Upper lobe of left lung (tissue), 4 donors: ENCODE measurements around the gene SNCB.

Source experiments
- CTCF ChIP-seq, 6 experiments: fragments of 450-650 bp in 4 of 6; fragments of 200-600 bp in 2 of 6; sonication (generic) in 2 of 6; IDR thresholded peaks; one replicate each; pipeline ENCODE4 v1.5.1; 2016 to 2019; ENCODE audit warnings: antibody characterized with exemption in 6 of 6
- POLR2A ChIP-seq, 4 donors: fragments of 450-650 bp; IDR thresholded peaks; one replicate each; pipeline ENCODE4 v1.5.1; 2016 to 2017; ENCODE audit warnings: antibody characterized with exemption in 4 of 4, mild to moderate bottlenecking in 2 of 4

DNA sequence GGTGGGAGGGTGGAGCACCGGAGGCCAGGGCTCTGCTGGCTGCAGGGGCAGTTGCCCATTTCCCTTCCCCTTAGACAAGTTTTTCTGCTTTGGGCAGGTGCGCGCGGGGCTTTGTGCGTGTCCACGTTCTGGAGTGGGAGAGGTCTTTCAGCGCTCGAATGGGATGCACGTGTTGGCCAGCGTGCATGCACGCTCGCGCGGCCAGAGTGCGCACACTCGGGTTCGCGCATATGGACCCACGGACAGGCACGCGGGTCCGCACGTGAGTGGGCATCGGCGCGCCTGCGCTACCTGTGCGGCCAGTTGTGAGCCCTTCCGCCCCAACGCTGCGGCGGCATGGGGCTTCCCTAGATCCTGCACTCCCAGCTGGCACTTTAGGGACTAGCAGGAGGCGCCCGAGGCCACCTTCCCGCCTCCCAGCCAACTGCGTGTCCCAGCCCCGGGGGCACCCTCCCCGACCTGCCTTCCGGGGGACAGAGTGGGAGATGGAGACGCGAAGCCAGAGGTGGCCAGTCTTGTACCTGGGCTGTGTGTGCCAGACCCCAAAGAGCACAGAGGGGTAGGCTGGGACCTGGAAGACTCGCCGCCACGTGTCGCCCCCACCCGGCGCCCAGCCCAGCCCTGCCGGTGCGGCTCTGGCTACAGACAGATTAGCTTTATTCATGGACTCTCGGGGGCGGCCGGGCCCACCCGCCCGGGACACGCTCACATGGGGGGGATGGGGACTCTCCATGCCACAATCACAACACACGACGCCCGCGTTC, 10.6 kb downstream of the SNCB start:
- TF ChIP-seq POLR2A (IDR thresholded peaks at IDR 0.05), result no peak
- TF ChIP-seq CTCF (IDR thresholded peaks at IDR 0.05), result peak in 1 of 6 experiments; percentile 1
